Smooth muscle cell (in vitro differentiated cells): ENCODE results near the gene IGSF5. TPM values are rescaled to one million over a fixed set of nuclear protein-coding genes. Genes with fewer than 3 reads are reported as not detected.

ENCODE experiments used
- DNase-seq: peaks from one replicate; lab custom pipeline; 2025; ENCODE audit not compliant: unreplicated experiment; lab: John Stamatoyannopoulos, UW
- H2AFZ ChIP-seq: fragments of 200-600 bp; sonication (generic); 2 replicates; pipeline ENCODE4 v1.6.0; 2016; ENCODE audit warnings: antibody characterized with exemption, low read depth, mild to moderate bottlenecking
- H3F3A ChIP-seq: fragments of 200-600 bp; sonication (generic); 2 replicates; pipeline ENCODE4 v1.6.0; 2017; ENCODE audit warnings: antibody characterized with exemption, low read depth
- H3K27ac ChIP-seq: fragments of 200-600 bp; sonication (generic); 2 replicates; pipeline ENCODE4 v1.5.1; 2016; ENCODE audit warnings: low read depth, mild to moderate bottlenecking
- H3K27me3 ChIP-seq: fragments of 200-600 bp; sonication (generic); 2 replicates; pipeline ENCODE4 v1.6.1; 2016; ENCODE audit warnings: low read depth, mild to moderate bottlenecking
- H3K36me3 ChIP-seq: fragments of 200-600 bp; sonication (generic); 2 replicates; pipeline ENCODE4 v1.5.1; 2016; ENCODE audit warnings: low read depth
- H3K4me1 ChIP-seq: fragments of 200-600 bp; sonication (generic); 2 replicates; pipeline ENCODE4 v1.5.1; 2016; ENCODE audit warnings: low read depth
- H3K4me2 ChIP-seq: fragments of 200-600 bp; sonication (generic); 2 replicates; pipeline ENCODE4 v1.6.0; 2016; ENCODE audit warnings: mild to moderate bottlenecking
- H3K4me3 ChIP-seq: fragments of 200-600 bp; sonication (generic); 2 replicates; pipeline ENCODE4 v1.5.1; 2016; ENCODE audit warnings: mild to moderate bottlenecking
- H3K79me2 ChIP-seq: fragments of 200-600 bp; sonication (generic); 2 replicates; pipeline ENCODE4 v1.6.0; 2016; ENCODE audit warnings: low read depth, mild to moderate bottlenecking
- H3K9ac ChIP-seq: fragments of 200-600 bp; sonication (generic); 2 replicates; pipeline ENCODE4 v1.6.0; 2016; ENCODE audit warnings: low read depth
- H3K9me3 ChIP-seq: fragments of 200-600 bp; sonication (generic); replicated peaks from 2 replicates; pipeline ENCODE4 v1.5.1; 2016; ENCODE audit warnings: low read depth
- H4K20me1 ChIP-seq: fragments of 200-600 bp; sonication (generic); 2 replicates; pipeline ENCODE4 v1.6.0; 2016; ENCODE audit warnings: low read depth
- WGBS: methylation state at CpG from one replicate; pipeline ENCODE4 v1.1.7; 2016; ENCODE audit warnings: low lambda C conversion rate; 5-methylcytosine and 5-hydroxymethylcytosine counted together
- polyA plus RNA-seq: library from polyadenylated mRNA; unstranded; fragments of >200 nt; fragmentation: Nextera tagmentation; extraction: Ambion mirVana; gene quantifications from 2 replicates; pipeline ENCODE4 v1.2.1, GENCODE V29; 2016
- total RNA-seq: library from RNA; depleted of rRNA; stranded (reverse); fragments of >200 nt; gene quantifications from 2 replicates; pipeline ENCODE4 v1.2.3, GENCODE V29; 2014
- TF ChIP-seq, protein P1 (sequence below): fragments of 200-600 bp; sonication (generic); IDR thresholded peaks from 2 replicates; pipeline ENCODE4 v1.5.1; 2017; ENCODE audit warnings: borderline replicate concordance, mild to moderate bottlenecking, antibody characterized with exemption; ENCODE audit not compliant: insufficient read depth, poor library complexity, severe bottlenecking

Gene IGSF5
- total and polyA plus RNA-seq, 2 experiments from 2014 or later = 0.30 to 0.63 TPM

DNA sequence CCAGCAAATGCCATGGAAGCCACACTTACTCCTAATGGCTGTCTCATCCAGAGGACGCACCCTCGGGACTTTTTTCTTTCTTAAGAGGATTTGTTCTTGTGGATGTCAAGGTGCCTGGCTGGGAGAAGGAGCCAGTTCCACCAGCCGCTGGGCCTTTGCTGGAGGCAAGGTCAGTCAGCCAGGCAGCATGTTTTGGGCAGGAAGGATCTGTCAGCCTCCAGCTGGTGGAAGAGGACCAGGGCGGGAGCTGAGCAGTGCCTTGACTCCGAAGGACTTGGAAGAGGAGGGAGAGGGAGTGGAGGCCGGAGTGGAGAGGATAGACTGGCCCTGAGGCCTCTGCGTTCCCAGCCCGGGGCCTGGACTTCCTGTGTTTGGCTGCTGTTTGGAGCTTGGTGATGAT, 5.7 kb downstream of the IGSF5 start:
- no peak overlapping the region for H3K4me2 ChIP-seq
- no peaks in the 10 kb centered on the region for H3K27me3 ChIP-seq
- H3K9me3 ChIP-seq = peaks cover 9% of the 10 kb centered on the region
- H3K4me3 ChIP-seq = no peak overlapping the region
- no peaks in the 10 kb centered on the region for H3K36me3 ChIP-seq
- DNase-seq = no peak
- H2AFZ ChIP-seq = no peak overlapping the region
- H3K9ac ChIP-seq = no peak overlapping the region
- no peaks in the 10 kb centered on the region for H3K79me2 ChIP-seq
- 89% methylated on average over 8 of the region's 8 CpGs for WGBS
- no peaks in the 10 kb centered on the region for H4K20me1 ChIP-seq
- TF ChIP-seq, protein P1, sequence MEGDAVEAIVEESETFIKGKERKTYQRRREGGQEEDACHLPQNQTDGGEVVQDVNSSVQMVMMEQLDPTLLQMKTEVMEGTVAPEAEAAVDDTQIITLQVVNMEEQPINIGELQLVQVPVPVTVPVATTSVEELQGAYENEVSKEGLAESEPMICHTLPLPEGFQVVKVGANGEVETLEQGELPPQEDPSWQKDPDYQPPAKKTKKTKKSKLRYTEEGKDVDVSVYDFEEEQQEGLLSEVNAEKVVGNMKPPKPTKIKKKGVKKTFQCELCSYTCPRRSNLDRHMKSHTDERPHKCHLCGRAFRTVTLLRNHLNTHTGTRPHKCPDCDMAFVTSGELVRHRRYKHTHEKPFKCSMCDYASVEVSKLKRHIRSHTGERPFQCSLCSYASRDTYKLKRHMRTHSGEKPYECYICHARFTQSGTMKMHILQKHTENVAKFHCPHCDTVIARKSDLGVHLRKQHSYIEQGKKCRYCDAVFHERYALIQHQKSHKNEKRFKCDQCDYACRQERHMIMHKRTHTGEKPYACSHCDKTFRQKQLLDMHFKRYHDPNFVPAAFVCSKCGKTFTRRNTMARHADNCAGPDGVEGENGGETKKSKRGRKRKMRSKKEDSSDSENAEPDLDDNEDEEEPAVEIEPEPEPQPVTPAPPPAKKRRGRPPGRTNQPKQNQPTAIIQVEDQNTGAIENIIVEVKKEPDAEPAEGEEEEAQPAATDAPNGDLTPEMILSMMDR = no peak
- no peaks in the 10 kb centered on the region for H3K4me1 ChIP-seq
- H3F3A ChIP-seq = no peaks in the 10 kb centered on the region
- no peak overlapping the region for H3K27ac ChIP-seq

DNA sequence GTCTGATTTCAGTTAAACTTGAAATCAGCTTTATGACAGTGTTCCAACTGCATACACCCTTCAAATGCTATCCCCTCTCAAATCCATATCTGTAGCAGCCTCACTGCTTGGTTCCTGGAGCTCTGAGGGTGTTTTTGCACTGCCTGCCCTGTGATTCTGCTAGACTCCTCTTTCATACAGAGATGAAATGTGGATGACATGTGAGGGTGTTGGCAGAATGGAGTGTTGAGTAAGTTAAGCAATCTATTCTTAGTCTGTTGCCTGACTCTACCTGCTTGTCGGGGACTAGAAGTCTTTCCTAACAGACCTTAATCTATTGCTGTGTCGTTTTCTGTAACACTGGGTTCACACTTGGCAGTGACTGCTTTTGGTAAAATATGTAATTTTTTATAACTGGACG, 9.8 kb downstream of the IGSF5 start:
- 76% methylated on average over 3 of the region's 3 CpGs for WGBS
- H3K27me3 ChIP-seq = no peaks in the 10 kb centered on the region
- no peaks in the 10 kb centered on the region for H3K4me1 ChIP-seq
- no peaks in the 10 kb centered on the region for H3F3A ChIP-seq
- H3K9ac ChIP-seq = no peak overlapping the region
- DNase-seq = no peak
- no peaks in the 10 kb centered on the region for H3K36me3 ChIP-seq
- no peak overlapping the region for H3K4me2 ChIP-seq
- H4K20me1 ChIP-seq = no peaks in the 10 kb centered on the region
- no peaks in the 10 kb centered on the region for H3K79me2 ChIP-seq
- TF ChIP-seq, protein P1 = no peak
- H3K4me3 ChIP-seq = no peak overlapping the region
- H3K27ac ChIP-seq = no peak overlapping the region
- peaks cover 9% of the 10 kb centered on the region for H3K9me3 ChIP-seq
- H2AFZ ChIP-seq = no peak overlapping the region

DNA sequence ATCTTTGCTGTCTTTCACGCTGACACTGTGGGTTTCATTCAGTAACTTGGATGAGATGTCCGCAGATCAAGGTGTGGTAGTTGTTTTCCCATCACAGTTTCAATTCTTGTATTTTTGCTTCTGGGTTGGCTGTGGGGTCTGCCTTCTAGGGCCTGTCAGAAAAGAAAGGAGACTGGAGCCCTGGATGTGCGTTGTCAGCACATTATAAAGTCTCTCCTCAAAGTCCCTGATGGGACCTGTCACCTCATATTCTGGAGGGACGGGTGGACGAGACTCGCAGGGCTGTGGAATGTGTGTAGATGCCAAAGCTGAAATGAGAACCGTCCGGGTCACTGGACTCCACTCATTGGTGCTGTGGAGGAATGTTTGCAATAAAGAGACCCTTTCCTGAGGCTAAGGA, 11.3 kb downstream of the IGSF5 start:
- Histone ChIP-seq H2AFZ (no peak overlapping the region), H3K27me3 (no peaks in the 10 kb centered on the region), H3K9me3 (peaks cover 9% of the 10 kb centered on the region), H3K4me2 (no peak overlapping the region), H3K27ac (no peak overlapping the region), H3K4me3 (no peak overlapping the region), H3K9ac (no peak overlapping the region), H3K4me1 (no peaks in the 10 kb centered on the region), H3K36me3 (no peaks in the 10 kb centered on the region), H3K79me2 (no peaks in the 10 kb centered on the region), H4K20me1 (no peaks in the 10 kb centered on the region), H3F3A (no peaks in the 10 kb centered on the region)
- TF ChIP-seq, protein P1 = no peak
- 80% methylated on average over 8 of the region's 8 CpGs for WGBS
- DNase-seq = no peak

DNA sequence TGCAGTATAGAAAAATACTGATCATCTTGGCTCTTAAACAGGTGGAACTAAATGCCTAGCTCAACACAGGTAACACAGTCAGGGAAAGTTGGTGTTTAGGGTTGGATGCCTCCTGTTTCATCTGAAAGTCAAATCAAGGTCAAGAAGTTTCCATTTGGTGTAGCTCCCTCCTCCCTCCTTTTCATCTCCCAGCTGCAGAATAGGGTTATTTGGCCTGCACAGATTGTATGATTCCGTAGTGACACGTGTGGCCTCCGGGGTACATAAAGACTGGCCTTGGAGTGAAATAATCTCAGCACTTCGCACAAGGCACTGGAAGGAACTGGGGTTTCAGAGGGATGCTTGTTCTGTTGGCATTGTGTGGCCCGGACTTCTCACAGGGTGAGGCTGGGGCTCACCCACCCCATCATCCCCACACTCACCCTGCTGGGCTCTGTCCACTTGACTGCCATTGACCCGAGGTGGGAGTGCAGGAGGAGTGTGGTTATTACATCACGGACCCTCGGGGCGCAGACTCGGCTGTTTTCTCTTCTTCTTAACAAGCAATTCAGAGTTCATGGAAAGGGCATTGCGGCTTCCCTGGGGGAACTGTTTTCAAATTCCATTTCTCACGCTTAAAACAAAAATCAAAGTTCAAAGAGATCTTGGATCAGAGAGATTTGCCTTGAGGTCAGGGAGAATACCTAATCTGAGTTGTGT, 18.4 kb downstream of the IGSF5 start:
- H3K79me2 ChIP-seq = no peaks in the 10 kb centered on the region
- H4K20me1 ChIP-seq = no peaks in the 10 kb centered on the region
- H3K9ac ChIP-seq = no peak overlapping the region
- no peak overlapping the region for H3K4me3 ChIP-seq
- no peaks in the 10 kb centered on the region for H3F3A ChIP-seq
- no peak overlapping the region for H3K27ac ChIP-seq
- H3K9me3 ChIP-seq = no peaks in the 10 kb centered on the region
- no peaks in the 10 kb centered on the region for H3K4me1 ChIP-seq
- TF ChIP-seq, protein P1 = no peak
- DNase-seq = no peak
- H3K36me3 ChIP-seq = no peaks in the 10 kb centered on the region
- H3K27me3 ChIP-seq = no peaks in the 10 kb centered on the region
- no peak overlapping the region for H2AFZ ChIP-seq
- no peak overlapping the region for H3K4me2 ChIP-seq
- WGBS = 80% methylated on average over 12 of the region's 12 CpGs
